Thyroid gland (tissue), 4 donors: ENCODE measurements around the gene ZMYM4. TPM values are rescaled to one million over a fixed set of nuclear protein-coding genes. Genes with fewer than 3 reads are reported as not detected.

ENCODE experiments used
- DNase-seq, 2 donors: peaks; one replicate each; pipeline ENCODE4 v3.0.0-alpha.2; 2019
- H3K27ac ChIP-seq, 3 donors: fragments of 200-600 bp; sonication (generic); 1 replicate in 2 of 3; 2 replicates in 1 of 3; pipeline ENCODE4 v1.5.1; 2016 to 2019; ENCODE audit warnings: mild to moderate bottlenecking in 1 of 3, moderate library complexity in 1 of 3
- H3K27me3 ChIP-seq: fragments of 200-600 bp; sonication (generic); one replicate; pipeline ENCODE4 v1.5.1; 2019
- H3K36me3 ChIP-seq, 2 donors: fragments of 200-600 bp; sonication (generic); one replicate each; pipeline ENCODE4 v1.5.1; 2016 to 2019
- H3K4me1 ChIP-seq, 2 donors: fragments of 200-600 bp; sonication (generic); one replicate each; pipeline ENCODE4 v1.5.1; 2017 to 2019
- H3K4me3 ChIP-seq, 3 donors: fragments of 200-600 bp; sonication (generic); replicated peaks in 1 of 3; 1 replicate in 2 of 3; 2 replicates in 1 of 3; pipeline ENCODE4 v1.5.1; 2016; ENCODE audit warnings: mild to moderate bottlenecking in 1 of 3
- H3K9me3 ChIP-seq: fragments of 200-600 bp; sonication (generic); one replicate; pipeline ENCODE4 v1.5.1; 2017
- POLR2A ChIP-seq, 2 donors: fragments of 450-650 bp; IDR thresholded peaks; one replicate each; pipeline ENCODE4 v1.6.1; 2017; ENCODE audit warnings: antibody characterized with exemption in 2 of 2, mild to moderate bottlenecking in 2 of 2, moderate library complexity in 1 of 2
- WGBS, 2 donors: methylation state at CpG; one replicate each; pipeline ENCODE4 v1.1.5; 2017; 5-methylcytosine and 5-hydroxymethylcytosine counted together
- intact Hi-C: fragments of 100-400 bp; cut with DNase I; formaldehyde crosslinking; loops from one replicate; pipeline ENCODE4 v1.15.1; 2023
- total RNA-seq, 4 donors: library from RNA; depleted of rRNA; stranded (reverse); fragments of >200 nt; gene quantifications; one replicate each; pipeline ENCODE4 v1.2.3, GENCODE V29; 2016
- TF ChIP-seq, protein P1 (sequence below), 6 experiments: fragments of 200-600 bp in 3 of 6; fragments of 450-650 bp in 3 of 6; sonication (generic) in 3 of 6; IDR thresholded peaks; one replicate each; pipeline ENCODE4 v1.5.1; 2016 to 2019; ENCODE audit warnings: antibody characterized with exemption in 6 of 6, mild to moderate bottlenecking in 2 of 6, inconsistent platforms in 1 of 6, moderate library complexity in 1 of 6

Gene ZMYM4
- total RNA-seq, 4 donors from 2014 or later: 46.8 to 71.6 (median 56.0) TPM

DNA sequence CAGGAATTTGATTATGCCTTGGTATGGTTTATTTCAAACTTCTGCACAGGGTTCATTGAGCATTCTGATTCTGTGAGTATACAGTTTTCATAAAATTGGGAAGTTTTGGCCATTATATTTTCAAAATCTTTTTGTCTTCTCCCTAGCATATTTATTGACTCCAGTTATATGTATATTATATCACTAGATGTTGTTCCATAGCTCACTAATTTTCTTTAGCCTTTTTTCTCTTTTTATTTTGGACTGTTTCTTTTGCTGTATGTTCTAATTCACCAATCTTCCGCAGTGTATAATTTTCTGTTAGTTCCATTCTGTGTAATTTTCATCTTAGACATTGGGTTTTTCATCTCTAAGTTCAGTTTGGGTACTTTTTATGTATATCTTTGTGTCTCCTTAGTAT is 31.9 kb downstream of the ZMYM4 start:
- no peaks in the 10 kb centered on the region for H3K27me3 ChIP-seq
- no peaks in the 10 kb centered on the region for H3K36me3 ChIP-seq
- H3K4me1 ChIP-seq: peaks cover 13 to 18% of the 10 kb centered on the region in 2 donors
- no peak for DNase-seq
- no peak overlapping the region for H3K4me3 ChIP-seq
- H3K9me3 ChIP-seq: no peaks in the 10 kb centered on the region
- intact Hi-C loops: no loop called here
- no peak overlapping the region for H3K27ac ChIP-seq
- 96 to 100% methylated on average over 1 of the region's 1 CpG for WGBS, 2 donors
- TF ChIP-seq, protein P1, sequence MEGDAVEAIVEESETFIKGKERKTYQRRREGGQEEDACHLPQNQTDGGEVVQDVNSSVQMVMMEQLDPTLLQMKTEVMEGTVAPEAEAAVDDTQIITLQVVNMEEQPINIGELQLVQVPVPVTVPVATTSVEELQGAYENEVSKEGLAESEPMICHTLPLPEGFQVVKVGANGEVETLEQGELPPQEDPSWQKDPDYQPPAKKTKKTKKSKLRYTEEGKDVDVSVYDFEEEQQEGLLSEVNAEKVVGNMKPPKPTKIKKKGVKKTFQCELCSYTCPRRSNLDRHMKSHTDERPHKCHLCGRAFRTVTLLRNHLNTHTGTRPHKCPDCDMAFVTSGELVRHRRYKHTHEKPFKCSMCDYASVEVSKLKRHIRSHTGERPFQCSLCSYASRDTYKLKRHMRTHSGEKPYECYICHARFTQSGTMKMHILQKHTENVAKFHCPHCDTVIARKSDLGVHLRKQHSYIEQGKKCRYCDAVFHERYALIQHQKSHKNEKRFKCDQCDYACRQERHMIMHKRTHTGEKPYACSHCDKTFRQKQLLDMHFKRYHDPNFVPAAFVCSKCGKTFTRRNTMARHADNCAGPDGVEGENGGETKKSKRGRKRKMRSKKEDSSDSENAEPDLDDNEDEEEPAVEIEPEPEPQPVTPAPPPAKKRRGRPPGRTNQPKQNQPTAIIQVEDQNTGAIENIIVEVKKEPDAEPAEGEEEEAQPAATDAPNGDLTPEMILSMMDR (IDR thresholded peaks at IDR 0.05): no peak
- no peak for TF ChIP-seq POLR2A (IDR thresholded peaks at IDR 0.05)

DNA sequence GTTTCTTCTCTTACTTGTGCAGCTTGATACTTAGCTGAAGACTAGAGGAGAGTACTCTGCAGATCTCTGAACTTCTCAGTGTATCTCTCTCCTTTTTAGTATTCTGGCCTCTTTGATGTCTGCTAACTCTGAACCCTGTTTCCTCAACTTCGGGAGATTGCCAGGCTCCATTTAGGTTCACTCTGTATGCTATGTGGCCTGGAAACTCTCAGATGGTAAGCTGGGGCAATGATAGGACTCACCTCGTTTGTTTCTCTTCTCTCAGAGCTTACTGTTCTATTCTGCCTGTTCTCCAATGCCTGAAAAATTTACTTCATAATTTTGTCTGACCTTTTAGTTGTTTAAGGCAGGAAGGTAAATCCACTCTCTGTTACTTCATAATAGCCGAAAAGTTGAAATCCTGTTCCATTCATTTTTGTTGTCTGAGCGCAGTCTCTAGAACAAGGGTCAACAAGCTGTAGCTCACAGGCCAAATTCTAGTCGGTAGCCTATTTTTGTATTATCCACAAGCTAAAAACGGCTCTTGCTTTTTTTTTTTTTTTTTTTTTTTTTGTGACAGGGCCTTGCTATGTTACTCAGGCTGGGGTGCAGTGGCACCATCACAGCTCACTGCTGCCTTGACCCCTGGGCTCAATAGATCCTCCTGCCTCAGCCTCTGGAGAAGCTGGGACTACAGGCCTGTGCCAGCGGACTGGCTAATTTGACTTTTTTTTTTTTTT is 33.3 kb downstream of the ZMYM4 start:
- intact Hi-C loops: no loop called here
- H3K27ac ChIP-seq: no peak overlapping the region
- H3K4me1 ChIP-seq: peaks cover 13 to 18% of the 10 kb centered on the region in 2 donors
- no peak for DNase-seq
- TF ChIP-seq, protein P1 (IDR thresholded peaks at IDR 0.05): no peak
- no peak for TF ChIP-seq POLR2A (IDR thresholded peaks at IDR 0.05)
- H3K9me3 ChIP-seq: no peaks in the 10 kb centered on the region
- H3K4me3 ChIP-seq: no peak overlapping the region
- no peaks in the 10 kb centered on the region for H3K36me3 ChIP-seq
- H3K27me3 ChIP-seq: no peaks in the 10 kb centered on the region
- WGBS, 2 donors: 73 to 76% methylated on average over 7 of the region's 7 CpGs

DNA sequence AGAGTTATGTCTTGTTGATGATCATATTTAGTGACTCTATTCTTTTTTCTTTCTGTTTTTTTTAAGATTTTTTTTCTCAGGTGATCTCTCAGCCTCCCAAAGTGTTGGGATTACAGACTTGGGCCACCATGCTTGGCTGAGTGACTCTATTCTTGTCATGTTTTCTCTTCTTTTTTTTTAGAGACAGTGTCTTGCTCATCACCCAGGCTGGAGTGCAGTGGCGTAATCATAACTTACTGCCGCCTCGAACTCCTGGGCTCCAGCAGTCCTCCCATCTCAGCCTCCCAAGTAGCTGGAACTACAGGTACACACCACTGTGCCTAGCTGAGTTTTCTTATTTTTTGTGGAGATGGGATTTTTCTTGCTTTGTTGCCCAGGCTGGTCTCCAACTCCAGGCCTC is 36.9 kb downstream of the ZMYM4 start:
- H3K9me3 ChIP-seq: no peaks in the 10 kb centered on the region
- intact Hi-C loops: no loop called here
- 98 to 99% methylated on average over 3 of the region's 3 CpGs for whole genome bisulfite sequencing, 2 donors
- H3K4me1 ChIP-seq: no peaks in the 10 kb centered on the region
- TF ChIP-seq, protein P1 (IDR thresholded peaks at IDR 0.05): no peak
- no peak for TF ChIP-seq POLR2A (IDR thresholded peaks at IDR 0.05)
- no peaks in the 10 kb centered on the region for H3K36me3 ChIP-seq
- no peak overlapping the region for H3K27ac ChIP-seq
- DNase-seq: no peak
- no peaks in the 10 kb centered on the region for H3K27me3 ChIP-seq
- no peak overlapping the region for H3K4me3 ChIP-seq

DNA sequence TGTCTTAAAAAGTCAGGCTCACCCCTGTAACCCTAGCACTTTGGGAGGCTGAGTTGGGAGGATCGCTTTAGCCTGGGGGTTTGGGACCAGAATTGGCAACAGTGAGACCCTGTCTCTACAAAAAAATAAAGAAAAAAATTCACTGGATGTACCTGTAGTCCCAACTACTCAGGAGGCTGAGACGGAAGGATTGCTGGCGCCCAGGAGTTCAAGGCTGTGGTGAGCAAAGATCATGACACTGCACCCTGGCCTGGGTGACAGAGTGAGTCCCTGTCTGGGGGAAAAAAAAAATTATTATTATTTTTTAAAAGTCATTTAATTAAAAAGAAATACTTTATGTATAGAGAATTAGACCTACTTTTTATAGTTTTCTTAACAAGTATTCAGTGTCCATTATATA is 47.1 kb downstream of the ZMYM4 start:
- Histone ChIP-seq H3K27ac (no peak overlapping the region), H3K9me3 (no peaks in the 10 kb centered on the region), H3K36me3 (peaks cover 2 to 3% of the 10 kb centered on the region in 2 donors), H3K27me3 (no peaks in the 10 kb centered on the region), H3K4me1 (peaks cover 0 to 9% of the 10 kb centered on the region in 2 donors), H3K4me3 (no peak overlapping the region)
- WGBS, 2 donors: 97 to 99% methylated on average over 3 of the region's 3 CpGs
- intact Hi-C loops: no loop called here
- DNase-seq: no peak
- no peak for TF ChIP-seq POLR2A (IDR thresholded peaks at IDR 0.05)
- TF ChIP-seq, protein P1 (IDR thresholded peaks at IDR 0.05): no peak

DNA sequence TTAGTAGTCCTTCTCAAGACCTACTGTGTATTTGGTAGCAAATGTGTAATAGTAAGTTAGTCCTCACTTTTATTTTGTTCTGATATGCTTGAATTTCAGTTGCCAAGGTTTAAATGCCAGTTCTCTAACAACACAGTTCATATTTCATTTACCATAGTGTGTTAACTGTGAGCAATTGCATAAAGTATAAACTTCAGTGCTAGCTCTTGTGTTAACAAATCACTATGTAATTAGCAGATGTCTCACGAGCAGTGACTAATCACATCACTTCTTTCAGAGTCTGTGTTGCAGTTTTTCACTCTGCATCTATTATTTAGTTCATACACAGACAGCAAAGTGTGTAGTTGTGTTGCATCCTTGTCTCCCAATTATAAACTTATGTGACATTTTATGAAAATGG is 47.8 kb downstream of the ZMYM4 start:
- no peaks in the 10 kb centered on the region for H3K9me3 ChIP-seq
- H3K27me3 ChIP-seq: no peaks in the 10 kb centered on the region
- H3K27ac ChIP-seq: no peak overlapping the region
- TF ChIP-seq, protein P1 (IDR thresholded peaks at IDR 0.05): no peak
- TF ChIP-seq POLR2A (IDR thresholded peaks at IDR 0.05): no peak
- no peak for DNase-seq
- H3K4me3 ChIP-seq: no peak overlapping the region
- 92 to 100% methylated on average over 1 of the region's 1 CpG for WGBS, 2 donors
- H3K4me1 ChIP-seq: peaks cover 0 to 9% of the 10 kb centered on the region in 2 donors
- intact Hi-C loops: no loop called here
- no peaks in the 10 kb centered on the region for H3K36me3 ChIP-seq
